ENCODE measurements around the gene UBE2E1. TPM values are rescaled to one million over a fixed set of nuclear protein-coding genes. Genes with fewer than 3 reads are reported as not detected.

UBE2E1 gene
- total and polyA plus RNA-seq, 2 experiments from 2014 or later, result 39.9 to 120 TPM

DNA sequence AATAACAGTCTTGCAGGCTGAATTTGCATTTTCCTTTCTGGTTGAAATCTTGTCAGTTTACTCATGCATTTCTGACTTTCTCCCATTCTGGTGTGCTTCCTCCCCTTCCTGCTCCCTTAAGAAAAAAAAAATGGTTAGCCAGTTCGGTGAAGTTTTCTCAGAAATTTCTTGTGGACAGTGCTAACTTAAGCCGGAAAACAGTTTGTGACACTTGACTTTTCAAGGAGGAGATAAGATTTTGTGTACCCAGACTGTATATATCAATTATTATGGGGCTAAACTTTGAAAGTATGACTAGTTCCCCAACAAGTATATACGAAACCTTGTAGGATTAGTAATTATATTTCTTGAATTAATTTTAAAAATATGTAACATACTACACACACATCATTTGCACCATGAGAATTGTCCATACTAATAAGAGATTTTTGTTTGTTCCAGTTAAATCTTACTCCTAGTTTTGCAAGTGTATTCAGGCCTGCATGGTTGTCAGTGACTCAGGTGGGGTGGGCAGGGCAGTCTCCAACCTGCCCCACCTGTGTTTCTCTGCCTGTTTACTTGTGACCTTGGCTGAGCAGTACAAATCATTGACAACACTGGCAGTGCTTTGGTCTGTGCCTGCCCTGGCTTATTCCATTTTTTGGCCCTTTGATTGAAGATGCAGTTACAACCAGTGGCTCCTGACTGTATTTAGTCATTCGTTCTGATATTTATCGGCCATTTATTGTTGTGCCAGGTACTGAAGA lies 19.1 kb downstream of the UBE2E1 start (continued):
- TF ChIP-seq, protein P1, sequence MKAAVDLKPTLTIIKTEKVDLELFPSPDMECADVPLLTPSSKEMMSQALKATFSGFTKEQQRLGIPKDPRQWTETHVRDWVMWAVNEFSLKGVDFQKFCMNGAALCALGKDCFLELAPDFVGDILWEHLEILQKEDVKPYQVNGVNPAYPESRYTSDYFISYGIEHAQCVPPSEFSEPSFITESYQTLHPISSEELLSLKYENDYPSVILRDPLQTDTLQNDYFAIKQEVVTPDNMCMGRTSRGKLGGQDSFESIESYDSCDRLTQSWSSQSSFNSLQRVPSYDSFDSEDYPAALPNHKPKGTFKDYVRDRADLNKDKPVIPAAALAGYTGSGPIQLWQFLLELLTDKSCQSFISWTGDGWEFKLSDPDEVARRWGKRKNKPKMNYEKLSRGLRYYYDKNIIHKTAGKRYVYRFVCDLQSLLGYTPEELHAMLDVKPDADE (IDR thresholded peaks at IDR 0.05), result no peak
- TF ChIP-seq ZNF114 (CRISPR knock-in tag; IDR thresholded peaks at IDR 0.05) (no peak), ZNF462 (CRISPR knock-in tag; IDR thresholded peaks at IDR 0.05) (no peak), EZH2phosphoT487 (IDR thresholded peaks at IDR 0.05; ENCODE audit: unreplicated experiment) (no peak)

DNA sequence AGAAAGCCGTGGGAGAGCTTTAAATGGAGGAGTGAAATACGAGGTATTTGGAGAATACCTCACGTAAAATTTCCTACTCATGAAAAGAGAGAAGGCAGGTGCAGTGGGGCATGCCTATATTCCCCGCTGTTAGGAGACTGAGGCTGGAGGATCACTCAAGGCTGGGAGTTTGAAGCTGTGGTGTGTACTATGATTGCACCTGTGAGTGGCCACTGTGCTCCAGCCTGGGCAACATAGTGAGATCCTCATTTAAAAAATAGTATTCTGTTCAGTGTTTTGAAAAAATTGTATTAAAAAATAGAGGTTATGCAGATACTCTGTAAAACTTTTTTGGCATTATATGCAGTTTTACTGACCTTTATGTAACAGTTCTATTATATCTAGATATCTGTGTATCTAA lies 20.0 kb downstream of the UBE2E1 start:
- Mint-ChIP-seq H3K4me1 (peaks cover 75% of the 10 kb centered on the region), H3K36me3 (ENCODE audit: low read depth) (no peaks in the 10 kb centered on the region), H3K4me3 (no peak overlapping the region), H3K9me3 (no peaks in the 10 kb centered on the region), H3K27ac (peak overlapping the region; percentile 10; the same call in 1 of the 2 replicates), H3K27me3 (ENCODE audit: insufficient read depth, low read depth, poor library complexity) (peaks cover 3% of the 10 kb centered on the region)
- Histone ChIP-seq H2AFZ (no peak overlapping the region), H3K27me3 (ENCODE audit: insufficient read depth) (no peaks in the 10 kb centered on the region), H3K9me2 (ENCODE audit: insufficient read depth) (no peaks in the 10 kb centered on the region), H3K36me3 (ENCODE audit: insufficient read depth) (no peaks in the 10 kb centered on the region), H3K27ac (ENCODE audit: low read depth) (no peak overlapping the region), H4K20me1 (replicated peaks; ENCODE audit: insufficient read depth) (peaks cover 51% of the 10 kb centered on the region), H3K4me3 (no peak overlapping the region), H3K4me1 (ENCODE audit: insufficient read depth) (peaks cover 55% of the 10 kb centered on the region), H3K4me2 (peak overlapping the region; percentile 39), H3K79me2 (replicated peaks; ENCODE audit: insufficient read depth) (peaks cover 99% of the 10 kb centered on the region), H3F3A (replicated peaks; ENCODE audit: low read depth) (no peaks in the 10 kb centered on the region)
- ATAC-seq (no peak), DNase-seq (ENCODE audit: low spot score) (no peak)
- TF ChIP-seq EZH2 (IDR thresholded peaks at IDR 0.05; ENCODE audit: low read depth, unreplicated experiment), result no peak
- TF ChIP-seq, protein P2, sequence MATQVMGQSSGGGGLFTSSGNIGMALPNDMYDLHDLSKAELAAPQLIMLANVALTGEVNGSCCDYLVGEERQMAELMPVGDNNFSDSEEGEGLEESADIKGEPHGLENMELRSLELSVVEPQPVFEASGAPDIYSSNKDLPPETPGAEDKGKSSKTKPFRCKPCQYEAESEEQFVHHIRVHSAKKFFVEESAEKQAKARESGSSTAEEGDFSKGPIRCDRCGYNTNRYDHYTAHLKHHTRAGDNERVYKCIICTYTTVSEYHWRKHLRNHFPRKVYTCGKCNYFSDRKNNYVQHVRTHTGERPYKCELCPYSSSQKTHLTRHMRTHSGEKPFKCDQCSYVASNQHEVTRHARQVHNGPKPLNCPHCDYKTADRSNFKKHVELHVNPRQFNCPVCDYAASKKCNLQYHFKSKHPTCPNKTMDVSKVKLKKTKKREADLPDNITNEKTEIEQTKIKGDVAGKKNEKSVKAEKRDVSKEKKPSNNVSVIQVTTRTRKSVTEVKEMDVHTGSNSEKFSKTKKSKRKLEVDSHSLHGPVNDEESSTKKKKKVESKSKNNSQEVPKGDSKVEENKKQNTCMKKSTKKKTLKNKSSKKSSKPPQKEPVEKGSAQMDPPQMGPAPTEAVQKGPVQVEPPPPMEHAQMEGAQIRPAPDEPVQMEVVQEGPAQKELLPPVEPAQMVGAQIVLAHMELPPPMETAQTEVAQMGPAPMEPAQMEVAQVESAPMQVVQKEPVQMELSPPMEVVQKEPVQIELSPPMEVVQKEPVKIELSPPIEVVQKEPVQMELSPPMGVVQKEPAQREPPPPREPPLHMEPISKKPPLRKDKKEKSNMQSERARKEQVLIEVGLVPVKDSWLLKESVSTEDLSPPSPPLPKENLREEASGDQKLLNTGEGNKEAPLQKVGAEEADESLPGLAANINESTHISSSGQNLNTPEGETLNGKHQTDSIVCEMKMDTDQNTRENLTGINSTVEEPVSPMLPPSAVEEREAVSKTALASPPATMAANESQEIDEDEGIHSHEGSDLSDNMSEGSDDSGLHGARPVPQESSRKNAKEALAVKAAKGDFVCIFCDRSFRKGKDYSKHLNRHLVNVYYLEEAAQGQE (IDR thresholded peaks at IDR 0.05; ENCODE audit: unreplicated experiment), result no peak
- TF ChIP-seq, protein P1 (IDR thresholded peaks at IDR 0.05), result no peak
- TF ChIP-seq, protein P3, sequence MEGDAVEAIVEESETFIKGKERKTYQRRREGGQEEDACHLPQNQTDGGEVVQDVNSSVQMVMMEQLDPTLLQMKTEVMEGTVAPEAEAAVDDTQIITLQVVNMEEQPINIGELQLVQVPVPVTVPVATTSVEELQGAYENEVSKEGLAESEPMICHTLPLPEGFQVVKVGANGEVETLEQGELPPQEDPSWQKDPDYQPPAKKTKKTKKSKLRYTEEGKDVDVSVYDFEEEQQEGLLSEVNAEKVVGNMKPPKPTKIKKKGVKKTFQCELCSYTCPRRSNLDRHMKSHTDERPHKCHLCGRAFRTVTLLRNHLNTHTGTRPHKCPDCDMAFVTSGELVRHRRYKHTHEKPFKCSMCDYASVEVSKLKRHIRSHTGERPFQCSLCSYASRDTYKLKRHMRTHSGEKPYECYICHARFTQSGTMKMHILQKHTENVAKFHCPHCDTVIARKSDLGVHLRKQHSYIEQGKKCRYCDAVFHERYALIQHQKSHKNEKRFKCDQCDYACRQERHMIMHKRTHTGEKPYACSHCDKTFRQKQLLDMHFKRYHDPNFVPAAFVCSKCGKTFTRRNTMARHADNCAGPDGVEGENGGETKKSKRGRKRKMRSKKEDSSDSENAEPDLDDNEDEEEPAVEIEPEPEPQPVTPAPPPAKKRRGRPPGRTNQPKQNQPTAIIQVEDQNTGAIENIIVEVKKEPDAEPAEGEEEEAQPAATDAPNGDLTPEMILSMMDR (conservative IDR thresholded peaks at IDR 0.05; ENCODE audit: low read depth in 2 of 2), result no peak
- no peak for TF ChIP-seq STAT1 (IDR thresholded peaks at IDR 0.05; ENCODE audit: unreplicated experiment)
- no peak for TF ChIP-seq POLR2AphosphoS5 (IDR thresholded peaks at IDR 0.05; ENCODE audit: low read depth)
- TF ChIP-seq ZNF331 (CRISPR knock-in tag; IDR thresholded peaks at IDR 0.05; ENCODE audit: low read depth), result no peak

All from GM23338 (cell line).